Activated B cell treated with CpG ODN at 0.5 μM for 24 hours (primary cell): ENCODE results near the gene KRT16. TPM values are rescaled to one million over a fixed set of nuclear protein-coding genes. Genes with fewer than 3 reads are reported as not detected.
"Not testable (repeated sequence)": the region's sequence is repeated elsewhere in the genome, so short reads cannot be mapped to it uniquely, and the experiment has no call there.

ENCODE experiments used
- ATAC-seq: fragments of 200-7000 bp; cut with Tn5 transposase; one replicate; pipeline ENCODE4 v1.10.0; 2021; ENCODE audit warnings: low read depth, mild to moderate bottlenecking, moderate library complexity
- CTCF ChIA-PET: fragments of 350-600 bp; sonication (Branson Sonifier 250); formaldehyde crosslinking; loops from one replicate; lab custom pipeline; 2021; ENCODE audit warnings: antibody characterized with exemption; lab: Charles Lee
- POLR2A ChIA-PET: fragments of 350-600 bp; sonication (Branson Sonifier 250); formaldehyde crosslinking; loops from one replicate; lab custom pipeline; 2021; ENCODE audit warnings: antibody characterized with exemption; lab: Charles Lee
- DNase-seq: peaks from one replicate; pipeline ENCODE4 v3.0.0; 2022
- H3K27ac Mint-ChIP-seq: one replicate; pipeline ENCODE4 v1.8.0; 2020; ENCODE audit warnings: mixed read lengths
- H3K27me3 Mint-ChIP-seq: one replicate; pipeline ENCODE4 v1.8.0; 2021; ENCODE audit warnings: mixed read lengths
- H3K36me3 Mint-ChIP-seq: one replicate; pipeline ENCODE4 v1.8.0; 2021; ENCODE audit warnings: low read depth, mixed read lengths
- H3K4me1 Mint-ChIP-seq: one replicate; pipeline ENCODE4 v1.8.0; 2021; ENCODE audit warnings: mixed read lengths
- H3K4me3 Mint-ChIP-seq: one replicate; pipeline ENCODE4 v1.8.0; 2020; ENCODE audit warnings: mild to moderate bottlenecking, mixed read lengths
- H3K9me3 Mint-ChIP-seq: one replicate; pipeline ENCODE4 v1.8.0; 2020; ENCODE audit warnings: mixed read lengths
- intact Hi-C: fragments of 100-400 bp; cut with micrococcal nuclease; formaldehyde crosslinking; loops from one replicate; pipeline ENCODE4 v1.15.1; 2024
- total RNA-seq: library from RNA; stranded (reverse); gene quantifications from 2 replicates; pipeline ENCODE4 v1.2.3, GENCODE V29; 2022
- TF ChIP-seq, protein P1 (sequence below): fragments of 200-600 bp; IDR thresholded peaks from one replicate; pipeline ENCODE4 v1.8.0; 2022; ENCODE audit warnings: antibody characterized with exemption, mild to moderate bottlenecking

KRT16 gene
- total RNA-seq, 1 donor from 2014 or later = not detected

DNA sequence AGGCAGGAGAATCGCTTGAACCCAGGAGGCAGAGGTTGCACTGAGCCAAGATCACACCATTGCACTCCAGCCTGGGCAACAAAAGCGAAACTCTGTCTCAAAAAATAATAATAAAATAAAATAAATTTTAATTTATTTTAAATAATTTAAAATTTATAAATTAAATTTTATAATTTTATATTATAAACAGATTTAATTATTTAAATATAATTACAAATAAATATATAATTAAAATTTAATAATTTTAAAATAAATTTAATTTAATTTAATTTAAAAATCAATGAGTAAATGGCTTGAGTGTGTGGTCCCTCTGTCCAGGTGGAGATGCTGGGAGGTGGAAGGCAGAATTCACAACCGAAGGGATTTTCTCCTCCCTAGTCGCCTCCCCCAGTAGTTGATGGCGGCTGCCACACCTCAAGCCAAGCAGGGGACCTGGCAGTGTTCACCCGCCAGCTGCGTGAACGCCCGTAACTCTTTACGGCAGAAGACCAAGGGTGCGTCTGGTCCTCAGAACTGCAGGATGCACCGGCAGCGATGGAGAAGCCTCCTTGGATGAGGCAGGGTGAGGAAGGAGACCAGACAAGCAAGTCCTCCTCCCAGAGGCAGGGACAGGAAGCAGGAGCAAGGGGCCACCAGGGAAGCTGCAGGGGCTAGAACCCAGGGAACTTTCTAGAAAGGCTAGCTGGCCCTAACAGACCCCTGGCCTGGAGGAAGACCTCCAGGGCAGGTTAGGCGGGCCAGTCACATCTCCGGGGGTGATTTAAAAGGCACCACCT is 34.7 kb upstream of the KRT16 start:
- H3K9me3 Mint-ChIP-seq = no peaks in the 10 kb centered on the region
- peak; percentile 23 for DNase-seq
- TF ChIP-seq, protein P1, sequence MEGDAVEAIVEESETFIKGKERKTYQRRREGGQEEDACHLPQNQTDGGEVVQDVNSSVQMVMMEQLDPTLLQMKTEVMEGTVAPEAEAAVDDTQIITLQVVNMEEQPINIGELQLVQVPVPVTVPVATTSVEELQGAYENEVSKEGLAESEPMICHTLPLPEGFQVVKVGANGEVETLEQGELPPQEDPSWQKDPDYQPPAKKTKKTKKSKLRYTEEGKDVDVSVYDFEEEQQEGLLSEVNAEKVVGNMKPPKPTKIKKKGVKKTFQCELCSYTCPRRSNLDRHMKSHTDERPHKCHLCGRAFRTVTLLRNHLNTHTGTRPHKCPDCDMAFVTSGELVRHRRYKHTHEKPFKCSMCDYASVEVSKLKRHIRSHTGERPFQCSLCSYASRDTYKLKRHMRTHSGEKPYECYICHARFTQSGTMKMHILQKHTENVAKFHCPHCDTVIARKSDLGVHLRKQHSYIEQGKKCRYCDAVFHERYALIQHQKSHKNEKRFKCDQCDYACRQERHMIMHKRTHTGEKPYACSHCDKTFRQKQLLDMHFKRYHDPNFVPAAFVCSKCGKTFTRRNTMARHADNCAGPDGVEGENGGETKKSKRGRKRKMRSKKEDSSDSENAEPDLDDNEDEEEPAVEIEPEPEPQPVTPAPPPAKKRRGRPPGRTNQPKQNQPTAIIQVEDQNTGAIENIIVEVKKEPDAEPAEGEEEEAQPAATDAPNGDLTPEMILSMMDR = no peak

DNA sequence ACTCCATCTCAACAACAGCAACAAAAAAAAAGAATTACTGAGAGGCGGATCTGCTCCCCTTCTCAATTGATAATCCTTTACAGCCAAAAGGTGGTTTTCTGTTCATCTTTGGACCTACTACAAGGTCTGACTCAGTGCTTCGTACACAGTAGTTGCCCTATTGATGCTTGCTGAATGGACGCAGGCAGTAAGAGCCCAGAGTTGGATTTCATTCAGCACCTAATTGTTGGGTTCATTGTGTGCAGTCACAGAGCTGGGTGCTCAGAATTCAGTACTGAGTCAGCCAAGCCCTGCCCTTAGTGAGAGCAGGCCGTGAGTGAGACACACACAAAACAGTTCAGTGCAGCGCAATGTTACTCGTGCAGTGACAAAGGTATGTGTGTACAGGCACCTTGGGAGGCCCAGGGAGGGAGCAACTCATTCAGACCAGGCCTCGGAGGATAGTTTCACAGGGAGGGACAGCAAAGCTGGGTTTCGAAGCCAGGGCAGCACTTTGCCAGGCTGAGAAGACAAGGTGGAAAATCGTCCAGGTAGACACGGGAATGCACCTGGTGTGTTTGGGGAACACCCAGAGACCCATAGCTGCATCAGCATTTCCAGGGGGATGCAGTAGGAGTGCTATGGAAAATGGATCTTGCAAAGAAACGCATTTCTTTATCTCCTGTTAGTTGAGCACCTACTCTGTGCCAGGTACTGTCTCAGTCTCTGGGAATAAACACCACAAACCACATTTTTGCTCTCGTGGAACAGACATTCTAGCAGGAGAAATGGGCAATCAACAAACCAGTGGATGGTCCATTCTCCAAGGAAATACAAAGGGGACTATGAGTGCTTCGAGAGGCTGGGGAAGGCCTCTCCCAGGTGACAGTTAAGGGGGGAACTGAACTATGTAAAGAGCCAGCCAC is 29.9 kb upstream of the KRT16 start:
- TF ChIP-seq, protein P1 = no peak
- DNase-seq (no peak), ATAC-seq (no peak)
- intact Hi-C loops = no loop called here
- no peak overlapping the region for H3K27ac Mint-ChIP-seq
- no peaks in the 10 kb centered on the region for H3K9me3 Mint-ChIP-seq
- POLR2A ChIA-PET = no interaction called here
- CTCF ChIA-PET = interaction anchor here (1.3 kb wide), 1 partner anchor 20 kb away, joined by 4 read pairs; no protein-coding TSS in a partner anchor
- no peak overlapping the region for H3K4me3 Mint-ChIP-seq
- H3K36me3 Mint-ChIP-seq = no peaks in the 10 kb centered on the region
- H3K4me1 Mint-ChIP-seq = no peaks in the 10 kb centered on the region
- peaks cover 4% of the 10 kb centered on the region for H3K27me3 Mint-ChIP-seq

More for the DNA sequence above, 34.7 kb upstream of the KRT16 start:
- H3K4me1 Mint-ChIP-seq = peaks cover 10% of the 10 kb centered on the region
- intact Hi-C loops = loop anchor here (5.0 kb wide), 4 partner anchors 325 to 1290 kb away; partner anchors contain the start of gene IGFBP4
- ChIA-PET CTCF (interaction anchor here (0.6 to 5.3 kb wide), 10 partner anchors 15 to 1408 kb away, joined by 3 to 150 read pairs (median 6); no protein-coding TSS in a partner anchor), POLR2A (interaction anchor here (1.8 kb wide), 1 partner anchor 98 kb away, joined by 6 read pairs; no protein-coding TSS in a partner anchor)
- H3K27ac Mint-ChIP-seq = no peak overlapping the region
- H3K36me3 Mint-ChIP-seq = no peaks in the 10 kb centered on the region
- no peak for ATAC-seq
- H3K27me3 Mint-ChIP-seq = no peaks in the 10 kb centered on the region
- no peak overlapping the region for H3K4me3 Mint-ChIP-seq

DNA sequence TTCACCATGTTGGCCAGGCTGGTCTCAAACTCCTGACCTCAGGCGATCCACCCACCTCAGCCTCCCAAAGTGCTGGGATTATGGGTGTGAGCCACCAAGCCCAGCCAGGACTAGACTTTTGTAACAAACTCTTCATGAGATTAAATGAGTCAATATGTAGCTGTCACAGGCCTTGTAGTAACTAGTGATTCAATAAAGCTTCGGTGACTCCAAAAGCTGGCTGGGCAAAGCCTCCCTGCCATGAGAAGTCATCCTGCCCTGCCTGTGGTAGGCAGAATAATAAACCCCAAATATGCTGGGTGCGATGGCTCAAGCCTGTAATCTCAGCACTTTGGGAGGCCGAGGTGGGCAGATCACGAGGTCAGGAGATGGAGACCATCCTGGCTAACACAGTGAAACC is 28.0 kb upstream of the KRT16 start:
- POLR2A ChIA-PET, H3K36me3 Mint-ChIP-seq, H3K9me3 Mint-ChIP-seq, DNase-seq, H3K4me1 Mint-ChIP-seq, H3K27ac Mint-ChIP-seq, H3K27me3 Mint-ChIP-seq, intact Hi-C loops, ATAC-seq, H3K4me3 Mint-ChIP-seq: not testable (repeated sequence)
- CTCF ChIA-PET = interaction anchor here (1.1 kb wide), 1 partner anchor 22 kb away, joined by 3 read pairs; no protein-coding TSS in a partner anchor

DNA sequence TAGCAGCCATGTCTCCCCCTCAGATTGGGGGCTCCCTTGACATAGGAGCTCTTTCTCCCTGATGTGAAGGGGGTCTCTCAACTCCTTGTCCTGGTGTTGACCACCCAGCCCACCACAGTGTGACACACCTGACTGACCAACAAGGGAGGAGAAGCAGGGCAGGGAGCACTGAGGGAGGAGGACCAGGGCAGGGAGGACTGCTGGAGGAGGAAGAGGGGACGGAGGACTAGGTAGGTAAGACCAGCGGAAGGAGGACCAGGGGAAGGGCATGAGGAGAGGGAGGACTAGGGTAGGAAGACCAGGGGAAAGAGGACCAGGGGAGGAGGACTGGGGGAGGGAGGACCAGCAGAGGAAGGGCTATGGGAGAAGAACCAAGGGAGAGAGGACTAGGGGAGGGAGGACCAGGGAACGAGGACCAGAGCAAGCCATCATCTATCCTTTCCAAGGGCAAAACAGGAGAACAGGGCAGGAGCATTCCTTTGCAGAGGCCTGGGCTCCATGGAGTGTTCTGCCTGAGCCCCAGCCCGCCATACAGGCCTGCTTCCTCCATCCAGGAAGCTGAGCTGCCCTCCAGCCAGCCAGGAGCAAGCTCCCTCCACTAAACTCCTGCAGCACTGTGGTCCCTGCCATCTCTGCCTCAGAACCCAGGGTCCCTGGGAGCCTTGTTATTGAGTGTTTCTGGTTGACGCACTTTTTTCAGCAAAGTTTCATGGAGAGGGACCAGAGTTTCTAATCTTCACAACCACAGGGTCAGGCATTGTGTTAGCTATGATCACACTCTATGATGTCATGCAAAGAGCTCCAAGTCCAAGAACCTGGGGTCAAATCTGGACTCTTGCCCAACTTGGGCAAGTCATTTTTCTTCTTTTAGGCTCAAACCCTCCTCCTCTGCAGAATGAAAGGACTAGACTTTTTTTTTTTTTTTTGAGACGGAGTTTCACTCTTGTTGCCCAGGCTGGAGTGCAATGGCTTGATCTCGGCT is 27.2 kb upstream of the KRT16 start:
- H3K4me3 Mint-ChIP-seq = no peak overlapping the region
- TF ChIP-seq, protein P1 = no peak
- ATAC-seq (no peak), DNase-seq (no peak)
- no peak overlapping the region for H3K27ac Mint-ChIP-seq
- ChIA-PET POLR2A (interaction anchor here (0.5 to 0.7 kb wide), 2 partner anchors 758 to 1106 kb away, joined by 5 read pairs; no protein-coding TSS in a partner anchor), CTCF (interaction anchor here (0.6 to 1.1 kb wide), 2 partner anchors 9 to 23 kb away, joined by 3 read pairs; no protein-coding TSS in a partner anchor)
- H3K27me3 Mint-ChIP-seq = peaks cover 4% of the 10 kb centered on the region
- intact Hi-C loops = no loop called here
- H3K4me1 Mint-ChIP-seq = no peaks in the 10 kb centered on the region
- no peaks in the 10 kb centered on the region for H3K9me3 Mint-ChIP-seq
- no peaks in the 10 kb centered on the region for H3K36me3 Mint-ChIP-seq
